Keratinocyte (primary cell): ENCODE data around the gene CYB5R4.

Source experiments
- CTCF ChIP-seq, 3 experiments: IDR thresholded peaks in 1 of 3; conservative IDR thresholded peaks in 1 of 3; optimal IDR thresholded peaks in 1 of 3; 2 replicates in 2 of 3; 3 replicates in 1 of 3; pipeline versions ENCODE3 to v1.5.1; 2011; ENCODE audit warnings: low read length in 3 of 3, mild to moderate bottlenecking in 3 of 3, moderate library complexity in 2 of 3, control low read depth in 1 of 3, inconsistent platforms in 1 of 3; ENCODE audit not compliant: insufficient read depth in 2 of 3; ENCODE audit errors: extremely low read depth in 1 of 3
- EZH2 ChIP-seq: IDR thresholded peaks from one replicate; pipeline ENCODE4 v1.6.1; 2012; ENCODE audit warnings: inconsistent platforms, mild to moderate bottlenecking, low read length, moderate library complexity

- TF ChIP-seq CTCF (optimal IDR thresholded peaks at IDR 0.05 in 1 of 3, IDR thresholded peaks at IDR 0.05 in 1 of 3, conservative IDR thresholded peaks at IDR 0.05 in 1 of 3; ENCODE audit: extremely low read depth in 1 of 3, insufficient read depth in 2 of 3, low read length in 3 of 3) (no peak), EZH2 (no peak)
Observed at GRCh38 chr6:83985715-83986114, 126.2 kb downstream of the CYB5R4 start.
